GM12878 (cell line): ENCODE data around the gene ZNF574. TPM values are rescaled to one million over a fixed set of nuclear protein-coding genes. Genes with fewer than 3 reads are reported as not detected.

Experiments used
- ATAC-seq: fragments of 200-7000 bp; cut with Tn5 transposase; 3 replicates; pipeline ENCODE4 v1.9.1; 2020; ENCODE audit warnings: mild to moderate bottlenecking, moderate library complexity
- BruUV-seq: library from RNA; stranded (reverse); fragments of 400-500 nt; replicated peaks from 2 replicates; lab custom pipeline; 2021; lab: Mats Ljungman, UMichigan
- CTCF ChIA-PET: fragments of 300-600 bp; sonication (Branson Sonifier 250); formaldehyde crosslinking; extraction: SDS; loops from one replicate; lab custom pipeline; 2021; ENCODE audit warnings: inconsistent platforms; lab: Yijun Ruan, JAX
- POLR2A ChIA-PET: fragments of 350-600 bp; formaldehyde crosslinking; extraction: SDS; loops from one replicate; lab custom pipeline; 2021; ENCODE audit warnings: inconsistent platforms; lab: Charles Lee
- RAD21 ChIA-PET: fragments of 300-600 bp; sonication (Branson Sonifier 250); formaldehyde crosslinking; loops from one replicate; lab custom pipeline; 2023; ENCODE audit warnings: antibody characterized with exemption; ENCODE audit not compliant: unreplicated experiment; lab: Charles Lee
- SMC1A ChIA-PET: fragments of 300-600 bp; sonication (Branson Sonifier 250); formaldehyde crosslinking; loops from one replicate; lab custom pipeline; 2023; ENCODE audit not compliant: unreplicated experiment, uncharacterized antibody; lab: Charles Lee
- DNase-seq: peaks from one replicate; pipeline ENCODE4 v3.0.0-alpha.2; 2011; ENCODE audit warnings: low read depth, low spot score
- FAIRE-seq: peaks from 3 replicates; lab custom pipeline; 2011; peaks lifted over from hg19 to GRCh38; lab: Jason Lieb, UNC
- H2AFZ ChIP-seq: 2 replicates; pipeline ENCODE4 v1.6.0; 2011; ENCODE audit warnings: low read depth, low read length, control low read depth; ENCODE audit not compliant: control insufficient read depth
- H3K27ac ChIP-seq: 2 replicates; pipeline ENCODE4 v1.5.1; 2011; ENCODE audit warnings: control low read depth; ENCODE audit not compliant: control insufficient read depth, insufficient read depth
- H3K27me3 ChIP-seq, 2 experiments: replicated peaks in 1 of 2; 2 replicates each; pipeline versions ENCODE4 v1.6.0 to v1.6.1; 2011; ENCODE audit warnings: low read length in 1 of 2; ENCODE audit not compliant: control insufficient read depth in 2 of 2, insufficient read depth in 2 of 2
- H3K36me3 ChIP-seq, 2 experiments: 2 replicates each; pipeline ENCODE4 v1.5.1; 2011; ENCODE audit warnings: low read length in 1 of 2; ENCODE audit not compliant: control insufficient read depth in 2 of 2, insufficient read depth in 2 of 2
- H3K4me1 ChIP-seq: 2 replicates; pipeline ENCODE4 v1.6.1; 2011; ENCODE audit warnings: mild to moderate bottlenecking, low read length, moderate library complexity, mixed read lengths; ENCODE audit not compliant: control insufficient read depth, insufficient read depth
- H3K4me2 ChIP-seq: 2 replicates; pipeline ENCODE4 v1.6.0; 2011; ENCODE audit warnings: control low read depth; ENCODE audit not compliant: control insufficient read depth, insufficient read depth
- H3K4me3 ChIP-seq: fragments of 200-600 bp; sonication (generic); 2 replicates; pipeline ENCODE4 v1.5.1; 2016
- H3K79me2 ChIP-seq: 2 replicates; pipeline ENCODE4 v1.6.0; 2011; ENCODE audit warnings: low read length; ENCODE audit not compliant: control insufficient read depth, insufficient read depth
- H3K9ac ChIP-seq: 2 replicates; pipeline ENCODE4 v1.8.0; 2011; ENCODE audit warnings: low read length, control low read depth, mixed read lengths; ENCODE audit not compliant: control insufficient read depth, insufficient read depth
- H3K9me3 ChIP-seq: replicated peaks from 3 replicates; pipeline ENCODE4 v1.5.1; 2011; ENCODE audit warnings: mild to moderate bottlenecking, low read length; ENCODE audit not compliant: control insufficient read depth, insufficient read depth
- H4K20me1 ChIP-seq: 2 replicates; pipeline ENCODE4 v1.6.0; 2011; ENCODE audit not compliant: control insufficient read depth, insufficient read depth
- BCL11A ChIP-seq: IDR thresholded peaks from 2 replicates; pipeline ENCODE4 v1.6.1; 2011; ENCODE audit warnings: low read depth, low read length
- CBX3 ChIP-seq: fragments of 200-600 bp; sonication (generic); IDR thresholded peaks from 2 replicates; pipeline ENCODE4 v1.6.1; 2016; ENCODE audit warnings: low read depth, borderline replicate concordance
- CBX5 ChIP-seq: sonication (generic); IDR thresholded peaks from 2 replicates; pipeline ENCODE4 v1.6.1; 2016; ENCODE audit warnings: low read depth, moderate library complexity, mild to moderate bottlenecking, inconsistent platforms
- CEBPB ChIP-seq, 2 experiments: fragments of 150-350 bp in 1 of 2; IDR thresholded peaks; 2 replicates each; pipeline ENCODE4 v1.6.1; 2012 to 2014; ENCODE audit warnings: low read depth in 2 of 2, low read length in 2 of 2, borderline replicate concordance in 1 of 2, inconsistent platforms in 1 of 2
- DPF2 ChIP-seq: fragments of 450-650 bp; IDR thresholded peaks from 2 replicates; pipeline ENCODE4 v1.6.1; 2017; ENCODE audit warnings: mild to moderate bottlenecking
- ETV6 ChIP-seq, 2 experiments: fragments of 450-650 bp in 1 of 2; IDR thresholded peaks in 1 of 2; conservative IDR thresholded peaks in 1 of 2; 2 replicates each; pipeline ENCODE4 v1.6.1; 2014; ENCODE audit warnings: antibody characterized with exemption in 1 of 2, borderline replicate concordance in 1 of 2, low read depth in 1 of 2, mild to moderate bottlenecking in 1 of 2, moderate library complexity in 1 of 2
- FOS ChIP-seq: IDR thresholded peaks from 3 replicates; pipeline ENCODE4 v1.6.1; 2011; ENCODE audit warnings: borderline replicate concordance; ENCODE audit not compliant: insufficient read length; ENCODE audit errors: extremely low read depth
- HDAC6 ChIP-seq: fragments of 200-600 bp; sonication (generic); IDR thresholded peaks from one replicate; pipeline ENCODE4 v1.8.0; 2017; ENCODE audit warnings: antibody characterized with exemption; ENCODE audit not compliant: unreplicated experiment
- LARP7 ChIP-seq: fragments of 450-650 bp; IDR thresholded peaks from 2 replicates; pipeline ENCODE4 v1.6.1; 2017; ENCODE audit warnings: mild to moderate bottlenecking
- MTA2 ChIP-seq: fragments of 450-650 bp; IDR thresholded peaks from 2 replicates; pipeline ENCODE4 v1.6.1; 2016; ENCODE audit warnings: low read depth, mild to moderate bottlenecking, moderate library complexity
- NBN ChIP-seq: fragments of 450-650 bp; IDR thresholded peaks from 2 replicates; pipeline ENCODE4 v1.6.1; 2016
- NFIC ChIP-seq: IDR thresholded peaks from 2 replicates; pipeline ENCODE4 v1.6.1; 2012; ENCODE audit warnings: low read depth, mild to moderate bottlenecking, inconsistent platforms, low read length, moderate library complexity
- NFXL1 ChIP-seq: fragments of 450-650 bp; IDR thresholded peaks from 2 replicates; pipeline ENCODE4 v1.6.1; 2017; ENCODE audit warnings: antibody characterized with exemption, mild to moderate bottlenecking, borderline replicate concordance
- PAX8 ChIP-seq: fragments of 450-650 bp; IDR thresholded peaks from 2 replicates; pipeline ENCODE4 v1.6.1; 2017; ENCODE audit warnings: mild to moderate bottlenecking, moderate library complexity
- RAD51 ChIP-seq: fragments of 450-650 bp; IDR thresholded peaks from 2 replicates; pipeline ENCODE4 v1.6.1; 2016; ENCODE audit warnings: moderate library complexity, mild to moderate bottlenecking, inconsistent platforms
- RELA ChIP-seq: fragments of 450-650 bp; IDR thresholded peaks from 2 replicates; pipeline ENCODE4 v1.8.0; 2014; ENCODE audit warnings: borderline replicate concordance; ENCODE audit not compliant: partially characterized antibody
- SIN3A ChIP-seq: IDR thresholded peaks from 2 replicates; pipeline ENCODE4 v1.6.1; 2012; ENCODE audit warnings: low read depth, low read length, improper control_type of control experiment
- SP1 ChIP-seq: IDR thresholded peaks from one replicate; pipeline ENCODE4 v1.6.1; 2011; ENCODE audit warnings: low read depth, low read length
- ZBED1 ChIP-seq: IDR thresholded peaks from 2 replicates; pipeline ENCODE4 v1.6.1; 2016; ENCODE audit warnings: borderline replicate concordance
- ZNF384 ChIP-seq: IDR thresholded peaks from 2 replicates; pipeline ENCODE4 v1.6.1; 2012; ENCODE audit warnings: low read depth, mild to moderate bottlenecking, low read length, improper control_type of control experiment, borderline replicate concordance
- WGBS: methylation state at CpG from one replicate; pipeline ENCODE4 v1.1.6; 2016; ENCODE audit warnings: low lambda C conversion rate; ENCODE audit not compliant: insufficient replicate concordance, insufficient coverage; ENCODE audit errors: missing lambda C conversion rate; 5-methylcytosine and 5-hydroxymethylcytosine counted together
- in situ Hi-C: fragments of 300-500 bp; cut with MboI; formaldehyde crosslinking; loops from 9 replicates; pipeline ENCODE4 v1.14.3; 2018; ENCODE audit warnings: mixed read lengths
- intact Hi-C: fragments of 100-400 bp; cut with micrococcal nuclease; formaldehyde crosslinking; loops from one replicate; pipeline ENCODE4 v1.14.2; 2022; ENCODE audit not compliant: unreplicated experiment
- polyA plus RNA-seq, 11 experiments: library from polyadenylated mRNA; depleted of rRNA in 4 of 11; unstranded in 6 of 11; stranded (reverse) in 5 of 11; fragments of >200 nt; fragmentation: Nextera tagmentation in 4 of 11; fragmentation: Illumina TruSeq in 1 of 11; extraction: Ambion mirVana in 4 of 11; extraction: Trizol in 1 of 11; gene quantifications; 1 replicate in 1 of 11; 2 replicates in 10 of 11; pipeline versions ENCODE4 v1.2.1 to v1.2.3, GENCODE V29; 2011 to 2016; ENCODE audit warnings: inconsistent platforms in 2 of 11, missing spikeins in 2 of 11, low read depth in 1 of 11
- total RNA-seq, 4 experiments: library from RNA; depleted of rRNA in 3 of 4; stranded (reverse); fragments of >200 nt in 3 of 4; fragmentation: Illumina TruSeq in 1 of 4; extraction: Trizol in 1 of 4; gene quantifications; 2 replicates each; pipeline versions ENCODE4 v1.2.1 to v1.2.3, GENCODE V29; 2013 to 2021
- TF ChIP-seq, protein P1 (sequence below): fragments of 450-650 bp; IDR thresholded peaks from 2 replicates; pipeline ENCODE4 v1.6.1; 2017; ENCODE audit warnings: borderline replicate concordance

ZNF574 gene
- total and polyA plus RNA-seq, 10 of the 15 experiments (the other 5 are each of a cell fraction or from before 2014, with no cell fraction given), result 0.32 to 25.6 (median 11.4) TPM

DNA sequence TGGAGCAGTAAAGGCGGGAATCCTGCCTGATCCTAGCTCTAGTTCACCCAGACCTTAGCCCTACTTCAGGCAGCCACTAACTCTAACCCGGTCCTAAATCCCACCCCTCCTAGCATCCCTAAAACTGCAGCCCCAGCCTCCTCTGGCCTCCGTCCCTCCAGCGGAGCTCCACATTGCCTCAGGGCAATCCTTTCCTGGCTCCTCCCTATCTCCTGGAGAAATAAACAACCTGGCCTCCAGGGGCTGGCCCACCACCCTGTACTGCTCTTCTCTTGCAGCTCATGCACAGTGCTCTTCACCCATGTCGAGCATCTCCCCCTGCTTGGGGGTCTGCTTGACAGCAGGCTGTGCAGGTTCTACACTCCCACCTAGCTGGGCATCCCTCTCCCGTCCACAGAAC is 49.6 kb downstream of the ZNF574 start (continued):
- no peak for TF ChIP-seq RELA
- TF ChIP-seq CBX3, result no peak
- no peak for TF ChIP-seq CEBPB (IDR thresholded peaks at IDR 0.05; ENCODE audit: borderline replicate concordance in 1 of 2, low read depth in 2 of 2, low read length in 2 of 2)
- no peak for TF ChIP-seq NFXL1
- TF ChIP-seq, all 136 proteins: peak for 0

DNA sequence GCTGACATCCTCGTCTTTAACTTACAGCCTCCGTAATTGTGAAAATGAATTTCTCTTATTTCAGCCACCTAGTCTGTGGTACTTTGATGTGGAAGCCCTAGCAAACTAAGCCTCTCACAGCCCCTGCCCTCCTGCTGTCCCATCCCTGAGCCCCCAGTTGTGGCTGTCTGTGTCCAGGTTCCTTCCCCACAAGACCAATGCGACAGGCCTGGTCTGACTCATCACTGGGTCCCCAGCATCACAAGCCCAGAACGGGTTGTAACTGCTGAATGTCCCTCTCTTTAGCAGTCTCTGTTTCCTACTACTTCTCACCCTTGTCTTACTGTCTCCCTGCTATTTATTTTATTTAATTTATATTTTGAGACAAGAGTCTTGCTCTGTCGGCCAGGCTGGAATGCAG is 50.6 kb downstream of the ZNF574 start:
- 34% methylated on average over 5 of the region's 5 CpGs for WGBS
- peaks cover 3 to 9% of the 10 kb centered on the region in 2 experiments; a peak in 3 of 4 replicates for H3K36me3 ChIP-seq
- in situ Hi-C loops, result no loop called here
- H4K20me1 ChIP-seq, result no peaks in the 10 kb centered on the region
- ChIA-PET SMC1A (interaction anchor here (9.1 kb wide), 1 partner anchor 14 kb away, joined by 223 read pairs; no protein-coding TSS in a partner anchor), RAD21 (interaction anchor here (2.7 to 3.8 kb wide), 2 partner anchors 12 to 18 kb away, joined by 12 to 92 read pairs; no protein-coding TSS in a partner anchor), CTCF (interaction anchor here (0.7 to 3.9 kb wide), 3 partner anchors 14 to 230 kb away, joined by 4 to 118 read pairs (median 5); no protein-coding TSS in a partner anchor), POLR2A (interaction anchor here (0.6 to 3.7 kb wide), 3 partner anchors 12 to 1634 kb away, joined by 3 to 67 read pairs (median 3); no protein-coding TSS in a partner anchor)
- intact Hi-C loops, result no loop called here
- H2AFZ ChIP-seq, result no peak overlapping the region; the same call in 1 of the 2 replicates
- peak overlapping the region; percentile 13; the same call in 1 of the 2 replicates for H3K4me3 ChIP-seq
- peak overlapping the region; percentile 0; the same call in 1 of the 2 replicates for H3K9ac ChIP-seq
- DNase-seq, result peak; percentile 42
- no peaks in the 10 kb centered on the region for H3K9me3 ChIP-seq
- peaks cover 72% of the 10 kb centered on the region for H3K4me1 ChIP-seq
- H3K27ac ChIP-seq, result peak overlapping the region; percentile 56
- BruUV-seq, result no TSS peak
- FAIRE-seq, result no peak
- peak; percentile 5 for ATAC-seq
- H3K79me2 ChIP-seq, result peaks cover 84% of the 10 kb centered on the region
- peak overlapping the region; percentile 74 for H3K4me2 ChIP-seq
- no peaks in the 10 kb centered on the region for H3K27me3 ChIP-seq
- TF ChIP-seq NBN (no peak), BCL11A (0 out of 2 replicates have a peak, but pooled peaks have one; percentile 23), DPF2 (peak; percentile 56; the same call in 1 of the 2 replicates), MTA2 (peak; percentile 42; the same call in 1 of the 2 replicates), RAD51 (no peak), LARP7 (no peak), SIN3A (no peak), SP1 (no peak), FOS (no peak), ETV6 (conservative IDR thresholded peaks at IDR 0.05 in 1 of 2, IDR thresholded peaks at IDR 0.05 in 1 of 2; ENCODE audit: borderline replicate concordance in 1 of 2, low read depth in 1 of 2) (no peak), PAX8 (no peak), RELA (no peak), CBX5 (no peak), NFIC (0 out of 2 replicates have a peak, but pooled peaks have one; percentile 47), ZNF384 (no peak), ZBED1 (no peak), HDAC6 (no peak)
- TF ChIP-seq, protein P1, sequence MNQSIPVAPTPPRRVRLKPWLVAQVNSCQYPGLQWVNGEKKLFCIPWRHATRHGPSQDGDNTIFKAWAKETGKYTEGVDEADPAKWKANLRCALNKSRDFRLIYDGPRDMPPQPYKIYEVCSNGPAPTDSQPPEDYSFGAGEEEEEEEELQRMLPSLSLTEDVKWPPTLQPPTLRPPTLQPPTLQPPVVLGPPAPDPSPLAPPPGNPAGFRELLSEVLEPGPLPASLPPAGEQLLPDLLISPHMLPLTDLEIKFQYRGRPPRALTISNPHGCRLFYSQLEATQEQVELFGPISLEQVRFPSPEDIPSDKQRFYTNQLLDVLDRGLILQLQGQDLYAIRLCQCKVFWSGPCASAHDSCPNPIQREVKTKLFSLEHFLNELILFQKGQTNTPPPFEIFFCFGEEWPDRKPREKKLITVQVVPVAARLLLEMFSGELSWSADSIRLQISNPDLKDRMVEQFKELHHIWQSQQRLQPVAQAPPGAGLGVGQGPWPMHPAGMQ, result no peak
